ENCODE data around the gene TRIML1. TPM values are rescaled to one million over a fixed set of nuclear protein-coding genes. Genes with fewer than 3 reads are reported as not detected.

TRIML1 gene
- total RNA-seq, 1 experiment from 2014 or later = not detected

Other genes starting within 250 kb of the TRIML1 start
- gene ZFP42, start 143.7 kb upstream of the TRIML1 start, total RNA-seq (2014; rRNA removed; shearing (Covaris generic)) = not detected in 2 replicates
- gene TRIML2, start 29.8 kb upstream of the TRIML1 start, total RNA-seq (2014; rRNA removed; shearing (Covaris generic)) = not detected in 2 replicates